Activated CD8-positive, alpha-beta memory T cell treated with anti-CD3 and anti-CD28 coated beads, Interleukin-2, amount 50 U/mL, for 1 hour (primary cell): ENCODE measurements around the gene TMEM165.

Experiments
- DNase-seq: peaks from one replicate; pipeline ENCODE4 v3.0.0-alpha.2; 2020; ENCODE audit errors: extremely low read depth

TMEM165 gene

GRCh38 chr4:55367084-55367722 is 28.6 kb upstream of the TMEM165 start:
- DNase-seq = no peak

GRCh38 chr4:55369968-55370367 is 25.8 kb upstream of the TMEM165 start:
- no peak for DNase-seq

GRCh38 chr4:55372259-55372658 is 23.5 kb upstream of the TMEM165 start:
- DNase-seq = no peak

GRCh38 chr4:55373461-55373860 is 22.3 kb upstream of the TMEM165 start:
- no peak for DNase-seq

- DNase-seq = no peak
Observed at GRCh38 chr4:55376698-55377097, 19.1 kb upstream of the TMEM165 start.

- no peak for DNase-seq
Observed at GRCh38 chr4:55378617-55379467, 16.9 kb upstream of the TMEM165 start.

GRCh38 chr4:55380576-55380975 is 15.2 kb upstream of the TMEM165 start:
- no peak for DNase-seq

GRCh38 chr4:55381502-55381901 is 14.3 kb upstream of the TMEM165 start:
- DNase-seq = no peak

GRCh38 chr4:55382488-55383003 is 13.2 kb upstream of the TMEM165 start:
- DNase-seq = no peak

GRCh38 chr4:55385201-55385649 is 10.5 kb upstream of the TMEM165 start:
- no peak for DNase-seq

- no peak for DNase-seq
Observed at GRCh38 chr4:55386073-55386472, 9.7 kb upstream of the TMEM165 start.

- no peak for DNase-seq
Observed at GRCh38 chr4:55386840-55387239, 8.9 kb upstream of the TMEM165 start.

GRCh38 chr4:55393461-55394320 is 2.1 kb upstream of the TMEM165 start:
- no peak for DNase-seq

GRCh38 chr4:55395218-55395528 is 584 bp upstream of the TMEM165 start:
- DNase-seq = no peak

GRCh38 chr4:55396308-55397125 is 760 bp downstream of the TMEM165 start:
- no peak for DNase-seq

GRCh38 chr4:55397126-55397436 is 1.3 kb downstream of the TMEM165 start:
- no peak for DNase-seq

GRCh38 chr4:55397520-55398321 is 2.0 kb downstream of the TMEM165 start:
- no peak for DNase-seq

GRCh38 chr4:55398461-55398860 is 2.7 kb downstream of the TMEM165 start:
- DNase-seq = no peak

GRCh38 chr4:55398966-55399365 is 3.2 kb downstream of the TMEM165 start:
- no peak for DNase-seq

- no peak for DNase-seq
Observed at GRCh38 chr4:55399581-55399980, 3.8 kb downstream of the TMEM165 start.

- DNase-seq = no peak
Observed at GRCh38 chr4:55405073-55405472, 9.3 kb downstream of the TMEM165 start.
